Measurements from ENCODE around the gene SNRPA.

Gene SNRPA

DNA sequence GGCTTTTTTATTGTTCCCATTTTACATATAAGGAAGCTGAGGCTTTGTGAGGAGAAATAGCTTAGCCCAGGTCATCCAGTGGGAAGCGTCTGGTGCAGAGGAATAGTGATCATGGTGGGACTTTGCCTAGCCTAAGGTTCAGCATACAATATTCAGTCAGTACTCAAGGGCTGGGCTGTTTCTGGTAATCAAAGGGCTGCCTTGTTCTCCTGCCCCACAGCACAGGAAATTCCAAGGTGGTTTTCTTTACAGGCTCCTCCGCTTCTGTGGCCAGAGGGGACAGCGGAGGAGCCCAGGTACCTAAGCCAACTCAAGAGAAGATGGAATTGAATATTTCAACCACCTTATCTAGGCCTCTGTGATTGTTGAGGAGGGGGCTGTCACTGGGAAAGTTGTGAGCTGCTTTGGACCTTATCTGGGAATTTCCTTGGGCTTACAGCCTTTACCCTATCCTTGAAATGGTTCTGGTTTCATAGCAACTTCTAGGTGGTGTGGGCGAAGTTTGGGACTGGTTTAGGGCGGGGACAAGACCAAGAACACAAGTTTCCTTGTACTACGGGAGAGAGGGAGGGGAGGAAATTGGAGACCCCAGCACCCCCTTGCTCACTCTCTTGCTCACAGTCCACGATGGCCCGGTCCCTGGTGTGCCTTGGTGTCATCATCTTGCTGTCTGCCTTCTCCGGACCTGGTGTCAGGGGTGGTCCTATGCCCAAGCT is 24.1 kb downstream of the SNRPA start, which contains the start of gene MIA:
Gene MIA, plus strand, starts transcription at position 606 of the 716 bp plus-strand sequence. Its CDS starts 22 bp downstream, at position 628.
- H3K27ac ChIP-seq (ENCODE audit: low read depth, low read length, poor library complexity, severe bottlenecking), result peak within 1 kb of the TSS; percentile 99
- no peaks in the 10 kb centered on the region for H3K9me2 ChIP-seq (ENCODE audit: low read depth, low read length)
- H3K27me3 ChIP-seq (ENCODE audit: insufficient read depth, low read length), result no peaks in the 10 kb centered on the region
- H3K79me2 ChIP-seq (ENCODE audit: insufficient read depth, low read length), result no peaks in the 10 kb centered on the region
- no peaks in the 10 kb centered on the region for H3K9me3 ChIP-seq (ENCODE audit: low read length)
- peaks cover 16% of the 10 kb centered on the region for H3K36me3 ChIP-seq (ENCODE audit: insufficient read depth, low read length)
- H2AFZ ChIP-seq (ENCODE audit: low read length), result no peak within 1 kb of the TSS
- H3K4me1 ChIP-seq (ENCODE audit: insufficient read depth, low read length, severe bottlenecking), result peaks cover 52% of the 10 kb centered on the region
- peak within 1 kb of the TSS; percentile 78 for H3K4me2 ChIP-seq (ENCODE audit: low read length)
- no peaks in the 10 kb centered on the region; the same call in 1 of the 2 replicates for H3F3A ChIP-seq (ENCODE audit: insufficient read depth, low read length)
- H3K9ac ChIP-seq (ENCODE audit: low read length), result peak within 1 kb of the TSS; percentile 73
- TF ChIP-seq, protein P1, sequence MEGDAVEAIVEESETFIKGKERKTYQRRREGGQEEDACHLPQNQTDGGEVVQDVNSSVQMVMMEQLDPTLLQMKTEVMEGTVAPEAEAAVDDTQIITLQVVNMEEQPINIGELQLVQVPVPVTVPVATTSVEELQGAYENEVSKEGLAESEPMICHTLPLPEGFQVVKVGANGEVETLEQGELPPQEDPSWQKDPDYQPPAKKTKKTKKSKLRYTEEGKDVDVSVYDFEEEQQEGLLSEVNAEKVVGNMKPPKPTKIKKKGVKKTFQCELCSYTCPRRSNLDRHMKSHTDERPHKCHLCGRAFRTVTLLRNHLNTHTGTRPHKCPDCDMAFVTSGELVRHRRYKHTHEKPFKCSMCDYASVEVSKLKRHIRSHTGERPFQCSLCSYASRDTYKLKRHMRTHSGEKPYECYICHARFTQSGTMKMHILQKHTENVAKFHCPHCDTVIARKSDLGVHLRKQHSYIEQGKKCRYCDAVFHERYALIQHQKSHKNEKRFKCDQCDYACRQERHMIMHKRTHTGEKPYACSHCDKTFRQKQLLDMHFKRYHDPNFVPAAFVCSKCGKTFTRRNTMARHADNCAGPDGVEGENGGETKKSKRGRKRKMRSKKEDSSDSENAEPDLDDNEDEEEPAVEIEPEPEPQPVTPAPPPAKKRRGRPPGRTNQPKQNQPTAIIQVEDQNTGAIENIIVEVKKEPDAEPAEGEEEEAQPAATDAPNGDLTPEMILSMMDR (IDR thresholded peaks at IDR 0.05; ENCODE audit: low read length), result no peak
- TF ChIP-seq EZH2 (IDR thresholded peaks at IDR 0.05; ENCODE audit: borderline replicate concordance, low read length), result no peak
- peak within 1 kb of the TSS; percentile 53 for H3K4me3 ChIP-seq (ENCODE audit: low read depth, low read length, poor library complexity, severe bottlenecking)
- no peaks in the 10 kb centered on the region for H4K20me1 ChIP-seq (ENCODE audit: insufficient read depth, low read length)

DNA sequence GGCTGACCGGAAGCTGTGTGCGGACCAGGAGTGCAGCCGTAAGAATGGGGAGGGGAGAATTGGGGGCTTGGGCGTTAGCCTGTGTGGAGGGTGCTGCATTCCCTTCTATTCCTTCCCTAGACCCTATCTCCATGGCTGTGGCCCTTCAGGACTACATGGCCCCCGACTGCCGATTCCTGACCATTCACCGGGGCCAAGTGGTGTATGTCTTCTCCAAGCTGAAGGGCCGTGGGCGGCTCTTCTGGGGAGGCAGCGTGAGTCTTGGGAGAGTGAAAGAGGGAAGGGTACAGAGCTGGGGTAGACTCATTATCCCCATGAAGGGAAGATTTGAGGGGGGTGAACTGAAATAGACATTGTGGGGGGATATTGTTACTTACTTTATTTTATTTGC is 24.6 kb downstream of the SNRPA start:
- Histone ChIP-seq H3F3A (ENCODE audit: insufficient read depth, low read length) (no peaks in the 10 kb centered on the region), H3K4me1 (ENCODE audit: insufficient read depth, low read length, severe bottlenecking) (peaks cover 52% of the 10 kb centered on the region), H4K20me1 (ENCODE audit: insufficient read depth, low read length) (no peaks in the 10 kb centered on the region), H3K9me3 (ENCODE audit: low read length) (no peaks in the 10 kb centered on the region), H3K79me2 (ENCODE audit: insufficient read depth, low read length) (no peaks in the 10 kb centered on the region), H2AFZ (ENCODE audit: low read length) (no peak overlapping the region), H3K9ac (ENCODE audit: low read length) (no peak overlapping the region), H3K9me2 (ENCODE audit: low read depth, low read length) (no peaks in the 10 kb centered on the region), H3K4me3 (ENCODE audit: low read depth, low read length, poor library complexity, severe bottlenecking) (no peak overlapping the region), H3K27me3 (ENCODE audit: insufficient read depth, low read length) (no peaks in the 10 kb centered on the region), H3K4me2 (ENCODE audit: low read length) (no peak overlapping the region), H3K36me3 (ENCODE audit: insufficient read depth, low read length) (peaks cover 14% of the 10 kb centered on the region), H3K27ac (ENCODE audit: low read depth, low read length, poor library complexity, severe bottlenecking) (peak overlapping the region; percentile 99)
- TF ChIP-seq EZH2 (IDR thresholded peaks at IDR 0.05; ENCODE audit: borderline replicate concordance, low read length), result no peak
- TF ChIP-seq, protein P1 (IDR thresholded peaks at IDR 0.05; ENCODE audit: low read length), result no peak

DNA sequence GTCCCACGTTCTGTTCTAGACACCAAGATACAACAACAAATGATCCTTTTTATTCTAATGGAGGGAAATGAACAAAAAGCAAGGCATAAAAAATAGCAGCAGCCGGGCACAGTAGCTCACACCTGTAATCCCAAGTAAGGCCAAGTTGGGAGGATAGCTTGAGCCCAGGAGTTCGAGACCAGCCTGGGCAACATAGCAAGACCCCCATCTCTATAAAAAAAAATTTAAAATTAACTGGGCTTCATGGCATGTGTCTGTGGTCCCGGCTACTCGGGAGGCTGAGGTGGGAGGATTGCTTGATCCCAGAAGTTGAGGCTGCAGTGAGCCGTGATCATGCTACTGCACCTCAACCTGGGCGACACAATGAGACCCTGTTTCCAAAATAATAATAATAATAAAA is 25.4 kb downstream of the SNRPA start:
- H3K36me3 ChIP-seq (ENCODE audit: insufficient read depth, low read length), result peaks cover 14% of the 10 kb centered on the region
- H3K4me3 ChIP-seq (ENCODE audit: low read depth, low read length, poor library complexity, severe bottlenecking), result peak overlapping the region; percentile 53
- H2AFZ ChIP-seq (ENCODE audit: low read length), result no peak overlapping the region
- H3F3A ChIP-seq (ENCODE audit: insufficient read depth, low read length), result no peaks in the 10 kb centered on the region
- no peaks in the 10 kb centered on the region for H3K9me2 ChIP-seq (ENCODE audit: low read depth, low read length)
- H4K20me1 ChIP-seq (ENCODE audit: insufficient read depth, low read length), result no peaks in the 10 kb centered on the region
- H3K27me3 ChIP-seq (ENCODE audit: insufficient read depth, low read length), result no peaks in the 10 kb centered on the region
- H3K4me2 ChIP-seq (ENCODE audit: low read length), result peak overlapping the region; percentile 78
- H3K79me2 ChIP-seq (ENCODE audit: insufficient read depth, low read length), result no peaks in the 10 kb centered on the region
- no peak for TF ChIP-seq EZH2 (IDR thresholded peaks at IDR 0.05; ENCODE audit: borderline replicate concordance, low read length)
- peaks cover 52% of the 10 kb centered on the region for H3K4me1 ChIP-seq (ENCODE audit: insufficient read depth, low read length, severe bottlenecking)
- H3K27ac ChIP-seq (ENCODE audit: low read depth, low read length, poor library complexity, severe bottlenecking), result peak overlapping the region; percentile 99
- H3K9ac ChIP-seq (ENCODE audit: low read length), result peak overlapping the region; percentile 73
- H3K9me3 ChIP-seq (ENCODE audit: low read length), result no peaks in the 10 kb centered on the region

Data from OCI-LY1 (cell line).